GM19468 (cell line): ENCODE results near the gene LRFN2.

Experiments used
- ATAC-seq: cut with Tn5 transposase; IDR thresholded peaks from one replicate; pipeline ENCODE4 v1.9.1; 2021; ENCODE audit warnings: mild to moderate bottlenecking, moderate library complexity, moderate number of reproducible peaks; ENCODE audit not compliant: unreplicated experiment; ENCODE audit errors: extremely low read depth

The LRFN2 gene

DNA sequence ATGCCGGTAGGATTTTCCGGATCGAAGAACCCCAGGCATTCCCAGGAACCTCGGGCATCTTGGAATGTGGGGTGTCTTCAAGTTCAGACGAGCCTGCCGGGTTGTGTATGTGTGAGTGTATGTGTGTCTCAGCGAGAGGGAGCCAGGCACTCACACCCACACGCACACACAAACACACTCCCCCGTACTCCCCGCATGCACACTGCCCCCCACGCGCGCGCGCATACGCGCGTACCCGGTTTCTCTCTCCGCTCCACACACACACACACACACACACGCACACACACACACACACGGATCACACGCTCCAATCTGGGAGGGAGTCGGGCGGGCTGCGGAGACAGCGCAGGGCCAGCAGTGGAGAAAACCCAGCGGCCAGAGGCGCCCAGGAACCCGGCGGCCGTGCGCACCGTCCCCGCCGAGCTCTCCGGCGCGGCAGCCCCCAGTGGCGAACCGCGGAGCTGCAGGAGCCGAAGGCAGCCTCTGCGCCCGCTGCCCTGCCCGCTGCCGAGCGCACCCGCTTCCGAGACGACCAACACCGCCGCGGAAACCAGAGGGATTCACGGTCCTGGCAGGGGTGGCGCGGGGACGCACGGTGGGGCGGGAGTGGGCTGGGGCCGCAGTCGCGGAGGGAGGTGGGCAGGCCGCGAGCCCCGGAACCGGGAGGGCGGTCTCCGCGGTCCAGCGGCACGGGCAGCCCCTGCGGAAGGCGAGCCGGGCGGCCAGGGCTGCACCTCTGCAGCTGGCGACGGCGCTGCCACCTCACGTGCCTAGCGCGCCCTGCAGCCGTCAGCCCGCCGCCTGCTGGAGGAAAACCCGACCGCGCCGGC lies at the start of gene LRFN2:
LRFN2 (minus strand) TSS at position 125 of the 830 bp plus-strand sequence.
- ATAC-seq, result peak; percentile 67

- no peak for ATAC-seq
Measured at GRCh38 chr6:40634429-40634828, 47.3 kb upstream of the LRFN2 start.

DNA sequence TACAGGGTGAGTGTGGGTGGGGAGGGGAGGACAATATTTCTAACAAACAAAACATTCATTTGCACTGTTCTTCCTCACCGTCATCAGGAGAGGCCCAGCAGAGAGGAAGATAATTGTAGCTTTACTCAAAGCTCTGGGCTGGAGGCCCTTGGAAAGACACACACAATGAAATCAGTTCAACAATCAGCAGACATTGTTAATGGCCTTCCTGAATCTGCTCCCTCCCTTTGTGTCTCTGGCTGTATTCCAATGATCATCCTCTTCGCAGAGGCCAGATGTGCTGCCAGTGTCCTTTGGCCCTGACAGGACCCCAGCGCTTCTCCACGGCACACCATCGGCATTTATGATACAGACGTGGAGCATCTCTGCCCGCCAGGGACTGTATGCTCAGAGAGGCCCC lies 44.6 kb upstream of the LRFN2 start:
- no peak for ATAC-seq

- ATAC-seq, result no peak
Measured at GRCh38 chr6:40630488-40630887, 43.3 kb upstream of the LRFN2 start.

DNA sequence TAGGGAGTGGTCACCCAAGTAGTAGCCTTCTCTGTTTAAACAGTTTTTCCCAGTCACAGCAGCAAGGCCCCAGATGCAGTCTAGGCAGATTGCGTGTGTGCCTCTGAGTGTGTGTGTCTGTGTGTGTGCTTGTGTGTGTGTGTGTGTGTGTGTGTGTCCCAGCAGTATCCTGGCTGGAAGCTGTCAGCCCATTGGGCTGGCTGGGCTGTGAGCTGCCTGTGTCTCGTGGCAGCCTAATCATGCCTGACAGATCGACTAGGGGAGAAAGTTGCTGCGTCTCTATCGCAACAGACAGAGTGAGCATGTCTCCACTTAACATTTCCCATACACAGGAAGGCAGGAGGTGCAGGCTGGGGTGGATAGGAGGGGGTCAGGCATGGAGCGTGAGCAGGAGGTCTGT lies 42.9 kb upstream of the LRFN2 start:
- ATAC-seq, result no peak

GRCh38 chr6:40629463-40629862 lies 42.3 kb upstream of the LRFN2 start:
- ATAC-seq, result no peak

GRCh38 chr6:40627316-40627715 lies 40.2 kb upstream of the LRFN2 start:
- no peak for ATAC-seq

- ATAC-seq, result no peak
Measured at GRCh38 chr6:40626886-40627285, 39.7 kb upstream of the LRFN2 start.

GRCh38 chr6:40623932-40624331 lies 36.8 kb upstream of the LRFN2 start:
- ATAC-seq, result no peak

GRCh38 chr6:40623178-40623577 lies 36.0 kb upstream of the LRFN2 start:
- no peak for ATAC-seq

GRCh38 chr6:40620574-40621240 lies 33.5 kb upstream of the LRFN2 start:
- ATAC-seq, result no peak

DNA sequence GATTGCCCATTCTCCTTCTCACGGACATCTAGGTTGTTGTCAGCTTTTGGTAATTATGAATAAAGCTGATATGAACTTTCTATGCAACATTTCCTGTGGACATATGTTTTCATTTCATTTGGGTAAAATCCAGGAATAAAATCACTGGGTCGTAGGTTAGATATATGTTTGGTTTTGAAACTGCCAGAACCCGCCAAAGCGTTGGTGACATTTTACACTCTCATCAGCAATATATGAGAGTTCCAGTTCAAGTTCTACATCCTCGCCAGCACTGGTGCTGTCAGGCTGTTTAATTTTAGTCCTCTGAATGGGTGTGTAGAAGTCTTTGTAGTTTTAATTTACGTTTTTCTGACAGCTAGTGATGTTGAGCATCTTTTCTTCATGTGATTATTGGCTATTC lies 27.5 kb upstream of the LRFN2 start:
- no peak for ATAC-seq

- ATAC-seq, result no peak
Measured at GRCh38 chr6:40611912-40612311, 24.7 kb upstream of the LRFN2 start.

GRCh38 chr6:40611434-40611833 lies 24.3 kb upstream of the LRFN2 start:
- ATAC-seq, result no peak

GRCh38 chr6:40610229-40610628 lies 23.1 kb upstream of the LRFN2 start:
- ATAC-seq, result no peak

- no peak for ATAC-seq
Measured at GRCh38 chr6:40606981-40607380, 19.8 kb upstream of the LRFN2 start.

DNA sequence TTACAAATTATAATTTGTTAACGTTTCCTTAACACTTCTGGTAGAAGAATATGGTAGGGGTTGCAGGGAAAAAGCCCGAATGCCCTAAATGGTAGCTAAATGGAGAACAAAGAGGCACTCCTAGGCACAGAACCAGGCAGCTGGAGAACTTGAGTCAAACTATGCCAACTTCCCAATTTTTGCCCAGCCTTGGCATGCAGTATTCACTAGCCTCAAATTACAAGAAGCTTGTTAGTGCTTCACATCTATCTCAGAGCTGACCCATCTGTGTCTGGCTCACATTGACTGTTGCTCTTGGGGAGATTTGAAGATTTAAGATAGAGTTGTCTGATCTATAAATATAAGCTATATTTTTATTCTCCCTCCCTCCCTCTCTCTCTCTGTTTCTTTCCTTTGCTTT lies 19.4 kb upstream of the LRFN2 start:
- ATAC-seq, result no peak

DNA sequence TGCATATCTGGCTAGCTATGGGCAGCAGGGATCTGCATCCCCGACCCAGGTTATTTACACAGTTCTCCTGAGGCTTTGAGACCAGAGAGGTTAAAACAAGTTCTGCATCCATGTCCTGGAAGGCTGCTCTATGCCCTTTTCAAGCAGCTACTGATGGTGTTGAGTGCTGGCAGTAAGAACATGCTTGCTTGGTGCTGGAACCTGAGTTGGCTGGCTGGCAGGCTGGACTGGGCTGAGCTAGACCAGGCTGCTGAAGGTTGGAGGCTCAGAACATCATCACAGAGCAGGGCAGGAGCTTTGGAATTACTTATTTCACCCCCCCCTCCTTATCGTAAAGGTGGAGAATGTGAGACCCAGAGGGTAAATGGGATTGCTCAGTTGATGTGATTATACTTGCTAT lies 16.9 kb upstream of the LRFN2 start:
- no peak for ATAC-seq

DNA sequence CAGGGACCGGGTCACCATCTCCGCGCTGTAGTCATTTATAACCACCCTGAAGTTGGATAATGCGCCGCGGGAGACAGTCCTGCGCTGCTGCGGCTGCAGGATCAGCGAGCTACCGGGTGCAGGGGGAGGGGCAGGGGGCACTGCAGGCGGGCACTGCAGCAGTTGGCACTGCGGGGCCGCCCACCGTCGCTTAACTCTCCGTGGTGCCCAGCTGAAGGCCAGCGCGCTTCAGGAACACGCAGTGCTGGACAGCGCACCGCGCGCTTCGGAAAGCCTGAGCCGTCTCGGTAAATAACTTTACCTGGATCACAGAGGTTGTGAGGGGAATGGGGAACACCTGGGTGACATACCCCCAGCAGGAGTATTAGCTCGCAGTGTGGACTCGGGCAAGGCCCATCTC lies 12.4 kb upstream of the LRFN2 start:
- ATAC-seq, result no peak

DNA sequence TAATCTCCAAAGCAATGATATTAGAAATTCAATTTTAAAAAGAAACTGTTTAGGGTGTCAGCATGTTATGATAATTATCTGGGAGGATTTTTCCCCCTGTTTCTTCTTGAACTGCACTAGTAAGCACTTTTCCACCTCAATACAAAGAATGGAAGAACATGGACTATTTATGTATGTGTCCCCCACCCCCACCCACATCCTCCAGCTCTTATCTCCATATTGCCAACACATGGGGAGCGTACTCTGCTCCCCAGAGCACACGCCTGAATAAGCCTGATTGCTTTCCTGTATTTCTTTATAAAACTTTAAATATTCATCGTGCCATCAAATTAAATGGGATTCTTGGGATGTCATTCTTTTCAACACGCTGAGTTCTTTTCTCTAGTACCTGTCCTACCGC lies 11.4 kb upstream of the LRFN2 start:
- no peak for ATAC-seq

GRCh38 chr6:40597301-40597700 lies 10.1 kb upstream of the LRFN2 start:
- ATAC-seq, result no peak

GRCh38 chr6:40588480-40588879 lies 1.3 kb upstream of the LRFN2 start:
- no peak for ATAC-seq
